Activated T-helper 2 cell treated with anti-CD3 and anti-CD28 coated beads, Interferon-gamma antibody, Interleukin-2, Interleukin-4, amounts not matched to agents 10 μg/mL and 5 μg/mL and 100 μg/mL, durations not matched to agents 14 hours and 24 hours and 36 hours (primary cell): Measurements from ENCODE around the gene HSPB7. TPM values are rescaled to one million over a fixed set of nuclear protein-coding genes. Genes with fewer than 3 reads are reported as not detected.
"Not testable (repeated sequence)": the region's sequence is repeated elsewhere in the genome, so short reads cannot be mapped to it uniquely, and the experiment has no call there.

Experiments
- DNase-seq: peaks from one replicate; pipeline ENCODE4 v3.0.0; 2021; ENCODE audit warnings: low spot score
- H3K27ac Mint-ChIP-seq: one replicate; pipeline ENCODE4 v1.8.0; 2021; ENCODE audit warnings: mixed read lengths
- H3K27me3 Mint-ChIP-seq: one replicate; pipeline ENCODE4 v1.8.0; 2021; ENCODE audit warnings: low read depth, mixed read lengths
- H3K36me3 Mint-ChIP-seq: one replicate; pipeline ENCODE4 v1.8.0; 2021; ENCODE audit warnings: low read depth, mixed read lengths
- H3K4me1 Mint-ChIP-seq: one replicate; pipeline ENCODE4 v1.8.0; 2021; ENCODE audit warnings: low read depth, mixed read lengths
- H3K4me3 Mint-ChIP-seq: one replicate; pipeline ENCODE4 v1.8.0; 2021; ENCODE audit warnings: low read depth, mild to moderate bottlenecking, moderate library complexity, mixed read lengths
- H3K9me3 Mint-ChIP-seq: one replicate; pipeline ENCODE4 v1.8.0; 2021; ENCODE audit warnings: mixed read lengths
- intact Hi-C: fragments of 100-400 bp; cut with micrococcal nuclease; formaldehyde crosslinking; loops from one replicate; pipeline ENCODE4 v1.15.1; 2023
- total RNA-seq: library from RNA; stranded (reverse); gene quantifications from 2 replicates; pipeline ENCODE4 v1.2.3, GENCODE V29; 2022

Gene HSPB7
- total RNA-seq, 1 donor from 2014 or later = not detected

DNA sequence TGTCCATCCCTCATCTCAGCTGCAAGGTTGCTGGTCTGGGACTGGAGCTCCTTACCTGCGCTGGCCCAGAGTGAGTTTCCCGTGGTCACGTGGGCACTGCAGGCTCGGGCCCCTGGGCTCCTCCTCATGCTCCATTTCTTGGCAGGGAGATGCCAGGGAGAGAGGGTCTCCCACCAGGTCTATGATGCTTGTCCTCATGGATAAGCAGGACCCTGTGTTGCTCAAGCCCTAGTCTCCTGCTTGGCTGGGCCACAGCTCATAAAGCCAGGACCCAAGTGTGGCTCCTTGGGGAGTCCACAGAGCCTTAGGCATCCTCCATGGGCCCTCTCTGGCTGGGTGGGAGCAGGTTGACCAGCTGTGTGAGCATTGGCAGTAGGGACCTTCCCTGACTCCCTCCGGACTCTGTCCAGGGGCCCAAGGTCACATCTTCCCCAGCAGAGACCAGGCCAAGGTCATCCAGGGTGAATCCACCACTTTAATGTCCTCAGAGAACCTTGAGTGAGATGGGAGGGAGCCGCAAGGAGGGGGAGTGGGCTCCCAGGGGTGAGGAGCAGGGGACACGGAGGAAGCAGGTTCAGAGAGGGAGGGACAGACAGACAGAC is 39.6 kb upstream of the HSPB7 start:
- not testable (repeated sequence) for H3K4me1 Mint-ChIP-seq, H3K4me3 Mint-ChIP-seq, DNase-seq, H3K9me3 Mint-ChIP-seq, H3K27me3 Mint-ChIP-seq, H3K36me3 Mint-ChIP-seq, H3K27ac Mint-ChIP-seq
- intact Hi-C loops = loop anchor here (2.0 to 5.0 kb wide), 2 partner anchors 25 to 240 kb away; no protein-coding TSS in a partner anchor

DNA sequence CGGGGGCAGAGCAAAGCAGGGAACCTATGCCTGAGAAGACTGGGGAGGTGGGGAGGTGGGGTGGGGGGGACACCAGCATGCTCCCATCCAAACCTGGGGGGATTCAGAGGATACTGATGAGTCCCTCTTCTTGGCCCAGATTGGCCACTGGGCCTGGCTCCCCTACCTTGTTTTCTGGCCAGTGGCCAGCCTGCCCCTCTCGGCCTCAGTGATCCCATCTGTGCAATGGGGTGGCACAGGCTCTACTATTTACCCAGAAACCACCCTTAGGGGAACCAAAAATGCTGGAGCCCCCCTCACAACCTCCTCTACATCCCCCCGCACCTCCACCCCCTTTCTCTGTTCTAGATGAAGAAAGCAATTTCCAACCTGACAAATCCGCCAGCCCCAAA is 38.7 kb upstream of the HSPB7 start:
- intact Hi-C loops = loop anchor here (1.0 to 5.0 kb wide), 4 partner anchors 24 to 264 kb away; no protein-coding TSS in a partner anchor
- H3K36me3 Mint-ChIP-seq, H3K4me1 Mint-ChIP-seq, H3K9me3 Mint-ChIP-seq, DNase-seq, H3K4me3 Mint-ChIP-seq, H3K27me3 Mint-ChIP-seq, H3K27ac Mint-ChIP-seq: not testable (repeated sequence)

DNA sequence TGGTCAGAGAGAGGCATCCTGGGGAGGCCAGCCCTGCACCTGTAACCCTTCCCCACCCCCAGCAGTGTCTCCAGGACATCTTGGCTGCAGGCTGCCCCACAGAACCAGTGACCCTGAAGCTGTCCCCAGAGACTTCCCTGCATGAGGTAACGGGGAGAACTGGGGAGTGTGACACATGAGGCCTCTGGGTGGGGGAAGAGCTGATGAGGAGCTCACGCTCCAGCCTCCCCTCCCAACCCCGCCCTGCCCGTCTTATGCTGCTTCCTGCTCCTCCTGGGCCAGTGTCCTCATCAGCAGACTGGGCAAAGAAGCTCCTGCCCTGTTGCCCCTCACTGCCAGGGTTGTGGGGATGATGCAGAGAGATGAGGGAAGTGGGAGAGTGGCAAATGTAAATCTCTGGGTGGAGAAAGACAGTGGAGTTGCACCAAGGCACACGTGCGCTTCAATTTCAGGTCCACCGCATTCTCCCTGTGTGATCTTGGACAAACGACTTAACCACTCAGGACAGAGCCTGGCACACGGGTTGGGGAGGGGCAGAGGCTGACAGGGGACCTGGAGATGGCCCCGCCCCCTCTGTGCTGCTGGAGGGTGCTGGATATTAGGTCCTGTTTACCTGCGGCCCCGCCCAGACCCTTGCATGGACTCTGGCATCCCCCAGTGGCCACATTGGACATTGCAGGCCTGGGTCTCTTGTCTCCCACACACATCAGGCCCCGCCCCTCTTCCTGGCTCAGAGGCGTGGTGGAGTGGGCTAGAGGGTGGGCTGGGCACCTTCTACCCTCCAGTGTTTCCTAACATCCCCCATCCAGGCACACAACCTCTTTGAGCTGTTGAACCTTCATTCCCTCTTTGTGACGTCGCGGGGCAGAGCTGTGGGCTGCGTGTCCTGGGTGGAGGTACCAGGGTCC is 38.0 kb upstream of the HSPB7 start:
- Mint-ChIP-seq H3K27ac (no peak overlapping the region), H3K27me3 (no peaks in the 10 kb centered on the region)

DNA sequence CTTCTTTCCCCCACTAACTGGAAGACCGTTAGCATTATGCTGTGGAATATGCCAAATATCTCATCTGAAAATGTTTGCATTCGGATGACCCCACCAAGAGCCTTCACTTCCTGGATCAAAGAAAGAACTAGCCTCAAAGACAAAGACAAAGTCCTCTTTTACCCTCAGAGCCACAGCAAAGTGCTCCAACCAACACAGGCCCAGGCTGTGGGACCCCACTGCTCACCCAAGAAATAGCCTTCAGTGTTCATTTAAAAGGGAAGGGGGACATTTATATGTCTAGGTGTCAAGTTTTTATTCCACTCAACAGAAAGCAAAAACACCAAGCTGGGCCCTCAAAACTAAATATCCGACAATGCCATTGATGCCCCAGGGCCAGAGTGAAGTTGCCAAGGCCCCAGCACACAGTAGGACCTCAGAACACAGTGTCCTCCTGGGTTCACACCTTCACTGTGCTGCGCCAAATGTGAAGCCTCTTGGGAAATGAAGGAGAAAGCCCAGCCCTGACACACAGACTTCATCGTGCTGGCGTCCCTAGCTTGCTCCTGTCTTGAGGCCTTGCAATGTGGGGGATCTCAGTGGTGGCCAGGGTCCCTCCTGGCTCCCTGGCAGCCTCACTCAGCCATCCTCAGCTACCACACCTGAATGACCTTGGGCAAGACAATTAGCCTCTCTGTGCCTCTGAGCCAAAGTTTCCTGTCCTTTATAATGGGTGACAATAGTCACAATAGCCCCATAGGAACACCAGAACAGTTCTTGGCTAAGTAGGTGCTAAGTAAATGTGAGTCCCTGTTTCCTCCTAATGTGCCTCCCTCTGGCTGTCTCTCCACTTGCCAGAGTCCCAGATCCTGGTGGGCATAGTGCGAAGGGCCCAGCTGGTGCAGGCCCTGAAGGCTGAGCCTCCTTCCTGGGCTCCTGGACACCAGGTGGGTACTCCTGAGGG is 37.0 kb upstream of the HSPB7 start:
- Mint-ChIP-seq H3K4me1 (peaks cover 3% of the 10 kb centered on the region), H3K9me3 (no peaks in the 10 kb centered on the region), H3K4me3 (no peak overlapping the region), H3K36me3 (no peaks in the 10 kb centered on the region), H3K27ac (no peak overlapping the region), H3K27me3 (peaks cover under 1% of the 10 kb centered on the region)
- intact Hi-C loops = loop anchor here (5.0 kb wide), 1 partner anchor 238 kb away; no protein-coding TSS in a partner anchor
- DNase-seq = no peak

More for the DNA sequence above, 38.0 kb upstream of the HSPB7 start:
- Mint-ChIP-seq H3K4me1 (peaks cover 3% of the 10 kb centered on the region), H3K4me3 (no peak overlapping the region), H3K9me3 (no peaks in the 10 kb centered on the region), H3K36me3 (no peaks in the 10 kb centered on the region)
- intact Hi-C loops = loop anchor here (1.0 to 5.0 kb wide), 4 partner anchors 23 to 264 kb away; no protein-coding TSS in a partner anchor
- DNase-seq = peak; percentile 78

DNA sequence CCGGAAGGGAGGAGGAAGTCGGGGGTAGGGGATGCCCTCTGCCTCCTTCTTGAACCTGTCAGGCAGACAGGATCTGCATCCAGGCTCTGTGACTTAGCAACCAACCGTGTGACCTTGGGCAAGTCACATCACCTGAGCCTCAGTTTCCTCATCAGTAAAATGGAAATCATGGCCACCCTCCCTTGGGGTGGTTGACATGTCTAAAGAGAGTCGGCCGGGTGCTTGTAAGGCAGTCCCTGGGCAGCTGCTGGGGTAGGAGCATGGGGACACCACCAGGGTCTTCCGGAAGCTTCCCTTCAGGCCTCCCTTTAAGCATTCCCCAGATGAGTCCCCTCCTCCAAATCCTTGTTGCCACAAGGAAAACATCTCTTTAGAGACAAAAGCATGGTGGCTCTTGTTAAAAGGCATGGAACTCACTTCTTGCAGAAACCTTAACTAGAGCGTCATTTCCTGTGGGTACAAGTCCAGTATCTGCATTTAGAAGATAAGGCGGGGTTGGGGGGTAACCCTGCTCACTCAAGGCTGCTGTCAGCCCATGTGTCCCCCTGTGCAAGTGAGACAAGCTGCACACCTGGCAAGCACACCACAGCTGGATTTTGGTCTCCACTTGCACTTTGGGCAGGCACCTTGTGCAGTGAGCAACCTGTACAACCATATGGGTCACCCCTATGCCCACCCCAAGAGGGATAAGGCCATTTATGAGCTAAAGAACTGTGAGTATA is 36.1 kb upstream of the HSPB7 start:
- no peak for DNase-seq
- H3K36me3 Mint-ChIP-seq = no peaks in the 10 kb centered on the region
- peaks cover 6% of the 10 kb centered on the region for H3K27me3 Mint-ChIP-seq
- intact Hi-C loops = no loop called here
- no peak overlapping the region for H3K27ac Mint-ChIP-seq
- no peak overlapping the region for H3K4me3 Mint-ChIP-seq
- H3K4me1 Mint-ChIP-seq = peaks cover 3% of the 10 kb centered on the region
- H3K9me3 Mint-ChIP-seq = no peaks in the 10 kb centered on the region

DNA sequence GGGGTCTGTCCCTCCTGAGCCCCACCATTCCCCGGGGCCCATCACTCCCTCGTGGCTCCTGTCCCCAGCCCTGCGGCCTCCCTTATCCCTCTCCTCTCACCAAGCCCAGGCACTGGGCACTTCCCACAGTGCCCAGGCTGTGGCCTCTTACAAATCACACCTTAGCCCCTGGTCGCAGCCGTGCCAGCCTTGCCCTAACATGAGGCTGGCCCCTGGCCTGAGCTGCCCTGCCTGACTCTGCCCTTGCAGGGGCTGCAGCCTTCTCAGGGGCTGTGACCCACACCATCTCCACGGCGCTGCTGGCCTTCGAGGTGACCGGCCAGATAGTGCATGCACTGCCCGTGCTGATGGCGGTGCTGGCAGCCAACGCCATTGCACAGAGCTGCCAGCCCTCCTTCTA is 34.1 kb upstream of the HSPB7 start:
- intact Hi-C loops, H3K4me3 Mint-ChIP-seq, H3K36me3 Mint-ChIP-seq, H3K27me3 Mint-ChIP-seq, H3K4me1 Mint-ChIP-seq, H3K9me3 Mint-ChIP-seq, DNase-seq, H3K27ac Mint-ChIP-seq: not testable (repeated sequence)

DNA sequence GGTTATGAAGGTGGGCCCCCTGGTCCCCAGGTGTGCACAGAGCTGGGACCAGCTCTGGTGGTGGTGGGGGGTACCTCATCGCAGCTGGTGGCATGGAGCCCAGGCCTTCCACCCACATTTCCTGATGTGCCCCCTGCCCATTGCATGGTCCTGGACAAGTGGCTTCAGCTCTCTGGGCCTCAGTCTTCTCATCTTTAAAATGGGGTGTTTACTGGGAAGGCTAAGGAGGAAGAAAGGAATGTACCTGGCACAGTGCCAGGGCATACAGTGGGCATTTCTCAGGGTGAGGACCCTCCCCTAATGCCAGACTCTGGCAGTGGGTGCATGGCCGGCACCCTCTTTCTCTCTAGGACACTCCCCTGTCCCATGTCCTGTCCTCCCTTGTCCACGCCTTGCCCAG is 33.2 kb upstream of the HSPB7 start:
- intact Hi-C loops = no loop called here
- H3K9me3 Mint-ChIP-seq = no peaks in the 10 kb centered on the region
- no peaks in the 10 kb centered on the region for H3K36me3 Mint-ChIP-seq
- H3K4me3 Mint-ChIP-seq = no peak overlapping the region
- H3K27me3 Mint-ChIP-seq = peaks cover 9% of the 10 kb centered on the region
- DNase-seq = no peak
- peaks cover 3% of the 10 kb centered on the region for H3K4me1 Mint-ChIP-seq
- no peak overlapping the region for H3K27ac Mint-ChIP-seq

DNA sequence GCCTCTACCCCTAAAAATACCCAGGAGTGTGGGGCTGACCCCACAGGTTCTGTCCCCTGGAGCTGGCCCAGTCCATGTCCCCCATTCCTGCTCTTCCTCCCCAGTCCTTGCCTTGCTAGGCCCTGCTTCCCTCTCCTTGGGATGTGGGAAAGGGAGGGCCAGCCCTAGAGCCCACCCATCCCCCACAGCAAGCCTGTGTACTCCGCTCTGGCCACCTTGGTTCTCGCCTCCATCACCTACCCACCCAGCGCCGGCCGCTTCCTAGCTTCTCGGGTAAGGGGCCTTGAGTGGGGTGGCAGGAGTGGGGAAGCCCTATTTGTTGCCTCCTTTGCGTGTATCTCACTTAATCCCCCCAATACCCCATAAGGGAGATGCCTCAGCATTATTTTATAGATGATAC is 32.5 kb upstream of the HSPB7 start:
- H3K27ac Mint-ChIP-seq = no peak overlapping the region
- intact Hi-C loops = loop anchor here (1.0 kb wide), 1 partner anchor 9 kb away; no protein-coding TSS in a partner anchor
- no peaks in the 10 kb centered on the region for H3K9me3 Mint-ChIP-seq
- DNase-seq = no peak
- H3K4me1 Mint-ChIP-seq = no peaks in the 10 kb centered on the region
- no peaks in the 10 kb centered on the region for H3K36me3 Mint-ChIP-seq
- H3K27me3 Mint-ChIP-seq = peaks cover 9% of the 10 kb centered on the region
- no peak overlapping the region for H3K4me3 Mint-ChIP-seq

DNA sequence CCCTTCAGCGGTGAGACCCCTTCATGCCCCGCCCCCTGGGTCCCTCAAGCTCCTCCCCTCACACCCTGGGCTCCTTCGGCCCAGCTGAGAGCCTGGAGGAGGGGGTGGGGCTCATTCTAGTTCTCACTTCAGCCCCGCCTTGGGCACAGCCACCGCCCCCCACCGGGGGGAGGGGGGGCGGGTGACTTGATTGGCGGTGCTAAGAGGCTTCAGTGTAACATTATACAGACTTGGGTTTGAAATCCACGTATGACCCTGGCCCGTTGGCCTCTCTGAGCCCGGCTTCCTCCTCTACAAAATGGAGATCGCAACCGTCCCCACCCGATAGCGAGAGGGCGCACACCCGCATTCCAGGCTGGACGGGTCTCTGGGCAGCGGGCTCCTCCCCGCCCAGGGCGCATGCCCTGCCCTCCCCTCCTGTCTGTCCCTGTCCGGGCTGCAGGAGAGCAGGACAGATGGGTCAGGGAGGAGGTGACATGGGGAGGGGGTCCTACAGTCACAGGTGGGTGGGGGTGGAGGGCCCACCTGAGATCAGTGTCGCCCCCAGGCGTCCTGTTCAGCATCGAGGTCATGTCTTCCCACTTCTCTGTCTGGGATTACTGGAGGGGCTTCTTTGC is 30.8 kb upstream of the HSPB7 start:
- intact Hi-C loops = no loop called here
- no peaks in the 10 kb centered on the region for H3K4me1 Mint-ChIP-seq
- H3K4me3 Mint-ChIP-seq = no peak overlapping the region
- H3K36me3 Mint-ChIP-seq = no peaks in the 10 kb centered on the region
- DNase-seq = no peak
- H3K27me3 Mint-ChIP-seq = peaks cover 9% of the 10 kb centered on the region
- H3K9me3 Mint-ChIP-seq = no peaks in the 10 kb centered on the region
- no peak overlapping the region for H3K27ac Mint-ChIP-seq

DNA sequence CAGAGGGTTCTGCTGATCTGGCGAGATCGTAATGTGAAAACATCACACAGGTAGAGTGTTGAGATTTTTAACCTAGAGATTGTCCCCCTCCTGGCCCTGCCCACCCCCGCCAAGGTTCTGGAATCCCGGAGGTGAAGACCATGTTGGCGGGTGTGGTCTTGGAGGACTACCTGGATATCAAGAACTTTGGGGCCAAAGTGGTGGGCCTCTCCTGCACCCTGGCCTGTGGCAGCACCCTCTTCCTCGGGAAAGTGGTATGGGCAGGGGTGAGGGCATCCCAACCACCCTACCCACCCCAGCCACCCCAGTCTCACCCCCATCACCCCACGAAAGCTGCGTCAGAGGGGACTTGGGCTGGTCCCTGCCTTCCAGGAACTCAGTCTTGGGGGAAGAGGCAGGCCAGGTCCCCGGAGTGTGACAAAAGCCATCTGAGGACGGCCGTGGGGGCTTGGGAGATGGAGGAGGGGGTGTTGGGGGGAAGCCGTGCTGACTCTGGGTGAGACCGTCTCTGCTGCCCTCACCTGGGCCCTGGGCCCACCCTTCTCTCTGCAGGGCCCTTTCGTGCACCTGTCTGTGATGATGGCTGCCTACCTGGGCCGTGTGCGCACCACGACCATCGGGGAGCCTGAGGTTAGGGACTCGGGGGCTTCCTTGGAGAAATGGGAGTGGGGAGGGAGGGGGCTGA is 30.1 kb upstream of the HSPB7 start:
- no peaks in the 10 kb centered on the region for H3K9me3 Mint-ChIP-seq
- no peaks in the 10 kb centered on the region for H3K4me1 Mint-ChIP-seq
- no peaks in the 10 kb centered on the region for H3K36me3 Mint-ChIP-seq
- H3K27ac Mint-ChIP-seq = no peak overlapping the region
- DNase-seq = no peak
- intact Hi-C loops = no loop called here
- peaks cover 9% of the 10 kb centered on the region for H3K27me3 Mint-ChIP-seq
- no peak overlapping the region for H3K4me3 Mint-ChIP-seq

DNA sequence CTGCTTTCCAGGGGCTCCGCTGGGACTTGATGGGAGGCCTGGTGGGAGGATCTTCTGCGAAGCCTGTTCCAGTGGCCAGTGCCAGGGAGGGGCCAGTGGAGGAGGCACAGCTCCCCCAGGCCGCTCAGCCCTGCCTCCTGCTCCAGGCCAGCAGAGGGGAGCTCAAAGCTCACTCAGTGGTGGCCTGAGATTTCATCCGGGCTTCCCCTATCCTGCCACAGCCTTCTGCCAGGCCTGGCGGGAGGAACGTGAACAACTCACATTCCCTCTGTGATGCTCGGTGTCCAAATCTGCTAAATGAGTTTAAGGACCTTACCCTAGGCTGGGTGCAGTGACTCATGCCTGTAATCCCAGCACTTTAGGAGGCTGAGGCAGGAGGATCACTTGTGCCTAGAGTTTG is 29.0 kb upstream of the HSPB7 start:
- peaks cover 9% of the 10 kb centered on the region for H3K27me3 Mint-ChIP-seq
- intact Hi-C loops = no loop called here

More for the DNA sequence above, 29.0 kb upstream of the HSPB7 start:
- Mint-ChIP-seq H3K36me3 (no peaks in the 10 kb centered on the region), H3K4me1 (no peaks in the 10 kb centered on the region), H3K9me3 (no peaks in the 10 kb centered on the region), H3K4me3 (no peak overlapping the region), H3K27ac (no peak overlapping the region)
- DNase-seq = no peak
